BLaER1 (cell line): ENCODE results near the gene DUS1L.

ENCODE experiments used
- H3K27ac ChIP-seq: shearing (Covaris generic); formaldehyde crosslinking; 2 replicates; pipeline ENCODE4 v1.8.1; 2022
- H3K27me3 ChIP-seq: shearing (Covaris generic); formaldehyde crosslinking; 2 replicates; pipeline ENCODE4 v1.8.1; 2022
- H3K36me3 ChIP-seq: shearing (Covaris generic); formaldehyde crosslinking; 2 replicates; pipeline ENCODE4 v1.8.1; 2022
- H3K4me1 ChIP-seq: shearing (Covaris generic); formaldehyde crosslinking; 2 replicates; pipeline ENCODE4 v1.8.1; 2022
- H3K4me2 ChIP-seq: shearing (Covaris generic); formaldehyde crosslinking; 2 replicates; pipeline ENCODE4 v1.8.1; 2022
- H3K4me3 ChIP-seq: shearing (Covaris generic); formaldehyde crosslinking; 2 replicates; pipeline ENCODE4 v1.8.1; 2022
- H3K9ac ChIP-seq: shearing (Covaris generic); formaldehyde crosslinking; 2 replicates; pipeline ENCODE4 v1.8.1; 2022
- H3K9me3 ChIP-seq: shearing (Covaris generic); formaldehyde crosslinking; 2 replicates; pipeline ENCODE4 v1.8.1; 2022
- H4K20me1 ChIP-seq: shearing (Covaris generic); formaldehyde crosslinking; 2 replicates; pipeline ENCODE4 v1.8.1; 2022
- Cebpa-rat ChIP-seq: shearing (Covaris generic); IDR thresholded peaks from 2 replicates; pipeline ENCODE4 v1.8.1; 2022

DUS1L gene

DNA sequence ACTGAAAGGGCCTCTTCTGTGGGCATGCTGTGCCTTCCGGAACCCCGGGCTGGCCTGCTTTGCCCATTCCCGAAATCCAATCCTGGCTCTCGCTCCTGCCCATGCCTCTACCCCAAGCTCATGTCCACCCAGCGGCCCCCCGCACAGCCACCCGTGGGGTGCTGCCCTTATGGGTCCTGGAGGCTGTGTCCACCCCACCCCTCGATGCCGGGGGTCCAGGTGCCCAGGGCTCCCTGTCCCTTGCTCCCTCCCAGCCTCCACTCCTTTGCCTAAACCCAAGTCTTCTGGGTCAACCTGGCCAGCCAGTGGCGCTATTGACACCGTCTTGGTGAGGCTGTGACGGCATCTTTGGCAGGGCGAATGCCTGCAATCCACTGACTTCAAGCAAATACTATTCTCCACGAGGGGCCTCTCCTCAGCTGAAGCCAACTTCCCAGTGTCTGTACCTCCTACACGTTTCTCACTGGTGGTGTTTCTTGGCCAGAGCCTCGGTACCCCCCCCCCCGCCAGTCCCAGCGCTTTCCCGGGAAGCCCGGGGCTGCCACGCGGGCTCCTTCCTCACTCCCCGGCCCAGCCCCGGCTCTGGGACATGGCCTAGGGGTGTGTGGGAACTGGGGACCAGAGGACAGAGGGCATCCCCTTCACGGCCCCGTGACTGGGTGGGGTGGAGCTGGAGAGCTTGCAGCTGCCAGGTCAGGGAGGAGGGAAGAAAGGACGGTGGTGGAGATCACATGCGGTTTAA lies 12.2 kb upstream of the DUS1L start:
- Histone ChIP-seq H4K20me1 (peaks cover 47% of the 10 kb centered on the region), H3K27ac (no peak overlapping the region)
- no peak for TF ChIP-seq Cebpa-rat

GRCh38 chr17:82076785-82077591 lies 11.4 kb upstream of the DUS1L start:
- H3K4me1 ChIP-seq: peaks cover 33% of the 10 kb centered on the region
- H3K9ac ChIP-seq: no peak overlapping the region
- no peak overlapping the region for H3K4me3 ChIP-seq
- no peaks in the 10 kb centered on the region for H3K27me3 ChIP-seq
- peaks cover 39% of the 10 kb centered on the region for H4K20me1 ChIP-seq
- no peak for TF ChIP-seq Cebpa-rat
- peaks cover 53% of the 10 kb centered on the region for H3K36me3 ChIP-seq
- peak overlapping the region; percentile 26; the same call in 1 of the 2 replicates for H3K27ac ChIP-seq
- H3K4me2 ChIP-seq: peak overlapping the region; percentile 48
- H3K9me3 ChIP-seq: no peaks in the 10 kb centered on the region

More for the DNA sequence above, 12.2 kb upstream of the DUS1L start:
- Histone ChIP-seq H3K9ac (no peak overlapping the region), H3K27me3 (no peaks in the 10 kb centered on the region), H3K36me3 (peaks cover 61% of the 10 kb centered on the region), H3K4me2 (no peak overlapping the region), H3K4me3 (no peak overlapping the region), H3K9me3 (no peaks in the 10 kb centered on the region), H3K4me1 (peaks cover 33% of the 10 kb centered on the region)

DNA sequence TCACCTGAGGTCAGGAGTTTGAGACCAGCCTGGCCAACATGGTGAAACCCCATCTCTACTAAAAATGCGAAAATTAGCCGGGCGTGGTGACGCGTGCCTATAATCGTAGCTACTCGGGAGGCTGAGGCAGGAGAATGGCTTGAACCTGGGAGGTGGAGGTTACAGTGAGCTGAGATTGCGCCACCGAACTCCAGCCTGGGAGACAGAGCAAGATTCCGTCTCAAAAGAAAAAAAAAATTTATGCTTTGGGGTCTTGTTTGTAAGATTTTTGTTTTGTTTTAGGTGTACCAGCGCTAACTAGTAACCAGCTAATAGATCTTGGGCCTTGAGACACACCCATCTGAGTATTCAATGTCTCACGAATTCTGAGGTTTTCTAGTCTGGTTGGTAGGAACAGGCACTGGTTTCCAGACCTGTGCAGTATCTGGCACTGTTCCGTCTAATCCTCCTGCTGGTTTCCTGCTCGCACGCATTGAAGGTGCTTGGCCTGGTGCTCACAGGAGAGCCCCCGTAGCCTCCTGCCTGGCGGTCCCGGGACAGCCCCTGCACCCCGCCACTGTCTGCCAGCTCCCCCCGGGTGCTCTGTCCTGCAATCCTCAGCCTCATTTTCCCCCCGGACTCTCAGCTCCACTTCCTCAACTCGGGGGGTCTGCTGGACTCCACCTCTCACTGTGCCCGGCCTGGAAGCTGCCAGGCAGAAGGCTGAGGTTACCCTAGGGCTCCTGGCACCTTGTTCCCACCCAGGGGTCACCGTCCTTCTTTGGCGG lies 10.6 kb upstream of the DUS1L start:
- H3K4me2 ChIP-seq: peak overlapping the region; percentile 48
- peaks cover 34% of the 10 kb centered on the region for H4K20me1 ChIP-seq
- H3K9ac ChIP-seq: no peak overlapping the region
- no peak overlapping the region for H3K4me3 ChIP-seq
- H3K36me3 ChIP-seq: peaks cover 47% of the 10 kb centered on the region
- peak overlapping the region; percentile 26; the same call in 1 of the 2 replicates for H3K27ac ChIP-seq
- no peak for TF ChIP-seq Cebpa-rat
- H3K4me1 ChIP-seq: peaks cover 33% of the 10 kb centered on the region
- no peaks in the 10 kb centered on the region for H3K27me3 ChIP-seq
- H3K9me3 ChIP-seq: no peaks in the 10 kb centered on the region

- peaks cover 21% of the 10 kb centered on the region for H3K36me3 ChIP-seq
- H3K9me3 ChIP-seq: no peaks in the 10 kb centered on the region
- H4K20me1 ChIP-seq: peaks cover 10% of the 10 kb centered on the region; the same call in 1 of the 2 replicates
- no peak for TF ChIP-seq Cebpa-rat
- H3K9ac ChIP-seq: no peak overlapping the region
- no peak overlapping the region for H3K4me3 ChIP-seq
- peaks cover 33% of the 10 kb centered on the region for H3K4me1 ChIP-seq
- no peak overlapping the region for H3K4me2 ChIP-seq
- no peaks in the 10 kb centered on the region for H3K27me3 ChIP-seq
- no peak overlapping the region for H3K27ac ChIP-seq
These were observed 7.8 kb upstream of the DUS1L start for GRCh38 chr17:82073446-82073845.

GRCh38 chr17:82072827-82073226 lies 7.2 kb upstream of the DUS1L start:
- H3K27ac ChIP-seq: no peak overlapping the region
- peaks cover 15% of the 10 kb centered on the region for H3K36me3 ChIP-seq
- H4K20me1 ChIP-seq: peaks cover 4% of the 10 kb centered on the region; the same call in 1 of the 2 replicates
- no peaks in the 10 kb centered on the region for H3K27me3 ChIP-seq
- peaks cover 33% of the 10 kb centered on the region for H3K4me1 ChIP-seq
- no peaks in the 10 kb centered on the region for H3K9me3 ChIP-seq
- TF ChIP-seq Cebpa-rat: no peak
- H3K9ac ChIP-seq: no peak overlapping the region
- no peak overlapping the region for H3K4me3 ChIP-seq
- H3K4me2 ChIP-seq: no peak overlapping the region

DNA sequence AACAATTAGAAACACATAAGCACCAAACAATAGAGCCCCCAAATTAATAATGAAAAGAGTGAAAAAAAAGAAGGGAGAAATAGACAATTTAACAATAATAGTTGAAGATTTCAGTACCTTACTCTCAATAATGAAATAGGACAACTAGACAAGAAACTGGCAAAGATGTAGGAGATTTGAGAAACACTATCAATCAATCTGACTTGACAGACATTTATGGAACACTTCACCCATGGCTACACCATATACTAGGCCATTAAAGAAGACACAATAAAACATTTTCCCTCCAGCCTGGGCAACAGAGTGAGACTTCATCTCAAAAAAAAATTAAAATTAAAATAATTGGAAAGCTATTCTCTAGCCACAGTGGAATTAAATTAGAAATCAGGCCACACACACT lies 5.0 kb upstream of the DUS1L start:
- no peak overlapping the region for H3K4me2 ChIP-seq
- H3K4me1 ChIP-seq: peaks cover 32% of the 10 kb centered on the region
- no peak overlapping the region for H3K27ac ChIP-seq
- H3K36me3 ChIP-seq: no peaks in the 10 kb centered on the region
- no peaks in the 10 kb centered on the region for H3K9me3 ChIP-seq
- H3K4me3 ChIP-seq: no peak overlapping the region
- H3K27me3 ChIP-seq: no peaks in the 10 kb centered on the region
- H4K20me1 ChIP-seq: no peaks in the 10 kb centered on the region
- H3K9ac ChIP-seq: no peak overlapping the region
- TF ChIP-seq Cebpa-rat: no peak

- TF ChIP-seq Cebpa-rat: no peak
- Histone ChIP-seq H3K27ac (peak overlapping the region; percentile 92), H3K36me3 (peaks cover 42% of the 10 kb centered on the region)
These were observed 389 bp downstream of the DUS1L start for GRCh38 chr17:82065193-82065637.

GRCh38 chr17:82064433-82065192 lies 991 bp downstream of the DUS1L start:
- Histone ChIP-seq H3K27ac (peak overlapping the region; percentile 92), H3K9me3 (no peaks in the 10 kb centered on the region), H3K4me2 (peak overlapping the region; percentile 99), H4K20me1 (peaks cover 45% of the 10 kb centered on the region), H3K27me3 (no peaks in the 10 kb centered on the region), H3K9ac (peak overlapping the region; percentile 95), H3K4me1 (peaks cover 45% of the 10 kb centered on the region), H3K4me3 (peak overlapping the region; percentile 96), H3K36me3 (peaks cover 48% of the 10 kb centered on the region)
- TF ChIP-seq Cebpa-rat: no peak

More at GRCh38 chr17:82065193-82065637, 389 bp downstream of the DUS1L start:
- Histone ChIP-seq H3K4me3 (peak overlapping the region; percentile 96), H3K4me2 (peak overlapping the region; percentile 99), H3K9me3 (no peaks in the 10 kb centered on the region), H4K20me1 (peaks cover 39% of the 10 kb centered on the region), H3K4me1 (peaks cover 39% of the 10 kb centered on the region), H3K27me3 (no peaks in the 10 kb centered on the region), H3K9ac (peak overlapping the region; percentile 95)
